Activated CD4-positive, alpha-beta T cell treated with anti-CD3 and anti-CD28 coated beads, Interleukin-2, amount 50 U/mL, for 24 hours (primary cell): ENCODE measurements around the gene CCDC9B.

ENCODE experiments used
- DNase-seq, 2 donors: peaks; one replicate each; pipeline ENCODE4 v3.0.0-alpha.2; 2020; ENCODE audit warnings: low read depth in 1 of 2, low spot score in 1 of 2

The CCDC9B gene

GRCh38 chr15:40340740-40341400, at the start of gene CCDC9B:
CCDC9B (minus strand) TSS chr15:40340939; CDS start chr15:40340819, 120 bp downstream.
- no peak for DNase-seq

GRCh38 chr15:40389824-40390595, 49.3 kb upstream of the CCDC9B start:
- no peak for DNase-seq

GRCh38 chr15:40388941-40389823, 48.4 kb upstream of the CCDC9B start:
- no peak for DNase-seq

- no peak for DNase-seq
Observed at GRCh38 chr15:40386480-40386879, 45.7 kb upstream of the CCDC9B start.

GRCh38 chr15:40382580-40383456, 42.1 kb upstream of the CCDC9B start, which contains the start of gene KNSTRN:
KNSTRN (plus strand) TSS chr15:40382721; CDS start chr15:40382836, 115 bp downstream.
- DNase-seq: peak; percentile 85 to 96

- no peak for DNase-seq
Observed at GRCh38 chr15:40381818-40382529, 41.2 kb upstream of the CCDC9B start.

GRCh38 chr15:40380636-40381035, 39.9 kb upstream of the CCDC9B start:
- DNase-seq: no peak

- no peak for DNase-seq
Observed at GRCh38 chr15:40379853-40380252, 39.1 kb upstream of the CCDC9B start.

GRCh38 chr15:40379374-40379773, 38.6 kb upstream of the CCDC9B start:
- DNase-seq: no peak

- DNase-seq: no peak
Observed at GRCh38 chr15:40377606-40378005, 36.9 kb upstream of the CCDC9B start.

GRCh38 chr15:40372981-40373380, 32.2 kb upstream of the CCDC9B start:
- DNase-seq: no peak

- DNase-seq: no peak
Observed at GRCh38 chr15:40369971-40370370, 29.2 kb upstream of the CCDC9B start.

GRCh38 chr15:40369474-40369869, 28.7 kb upstream of the CCDC9B start:
- DNase-seq: no peak

GRCh38 chr15:40368719-40369473, 28.2 kb upstream of the CCDC9B start:
- no peak for DNase-seq

- peak; percentile 63 to 71 for DNase-seq
Observed at GRCh38 chr15:40367686-40368611, 27.2 kb upstream of the CCDC9B start.

- DNase-seq: no peak
Observed at GRCh38 chr15:40367371-40367685, 26.6 kb upstream of the CCDC9B start.

- no peak for DNase-seq
Observed at GRCh38 chr15:40366457-40367370, 26.0 kb upstream of the CCDC9B start.
